ENCODE data around the gene ZNF500.

DNA sequence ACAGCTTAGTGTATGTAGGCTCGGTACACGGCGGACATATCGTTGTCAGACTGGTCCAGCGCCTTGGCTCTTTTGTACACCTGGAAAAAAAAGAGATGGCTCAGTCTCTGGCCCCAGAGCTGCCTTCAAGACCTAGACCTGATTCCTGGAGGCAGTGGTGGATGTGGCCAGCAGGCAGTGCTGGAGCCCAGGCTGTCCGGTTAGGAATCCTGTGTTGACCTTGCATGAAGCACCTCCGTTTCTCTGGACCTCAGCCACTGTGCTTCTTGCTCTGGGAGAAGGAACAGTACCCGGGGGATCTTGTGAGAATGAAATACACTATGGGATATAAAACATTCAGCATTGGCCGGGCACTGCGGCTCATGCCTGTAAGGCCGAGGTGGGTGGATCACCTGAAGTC is 38.3 kb upstream of the ZNF500 start:
- TF ChIP-seq, protein P1, sequence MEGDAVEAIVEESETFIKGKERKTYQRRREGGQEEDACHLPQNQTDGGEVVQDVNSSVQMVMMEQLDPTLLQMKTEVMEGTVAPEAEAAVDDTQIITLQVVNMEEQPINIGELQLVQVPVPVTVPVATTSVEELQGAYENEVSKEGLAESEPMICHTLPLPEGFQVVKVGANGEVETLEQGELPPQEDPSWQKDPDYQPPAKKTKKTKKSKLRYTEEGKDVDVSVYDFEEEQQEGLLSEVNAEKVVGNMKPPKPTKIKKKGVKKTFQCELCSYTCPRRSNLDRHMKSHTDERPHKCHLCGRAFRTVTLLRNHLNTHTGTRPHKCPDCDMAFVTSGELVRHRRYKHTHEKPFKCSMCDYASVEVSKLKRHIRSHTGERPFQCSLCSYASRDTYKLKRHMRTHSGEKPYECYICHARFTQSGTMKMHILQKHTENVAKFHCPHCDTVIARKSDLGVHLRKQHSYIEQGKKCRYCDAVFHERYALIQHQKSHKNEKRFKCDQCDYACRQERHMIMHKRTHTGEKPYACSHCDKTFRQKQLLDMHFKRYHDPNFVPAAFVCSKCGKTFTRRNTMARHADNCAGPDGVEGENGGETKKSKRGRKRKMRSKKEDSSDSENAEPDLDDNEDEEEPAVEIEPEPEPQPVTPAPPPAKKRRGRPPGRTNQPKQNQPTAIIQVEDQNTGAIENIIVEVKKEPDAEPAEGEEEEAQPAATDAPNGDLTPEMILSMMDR (IDR thresholded peaks at IDR 0.05; ENCODE audit: low read length): no peak
- TF ChIP-seq EZH2phosphoT487 (IDR thresholded peaks at IDR 0.05; ENCODE audit: low read length) (no peak), EZH2 (optimal IDR thresholded peaks at IDR 0.05; ENCODE audit: low read depth, low read length) (no peak)

Measured in MM.1S (cell line).